Superior temporal gyrus (tissue), 1 donor: ENCODE measurements around the gene TPSD1.
"Not testable (repeated sequence)": the region's sequence is repeated elsewhere in the genome, so short reads cannot be mapped to it uniquely, and the experiment has no call there.

ENCODE experiments used
- DNase-seq: peaks from one replicate; pipeline ENCODE4 v3.0.0-alpha.2; 2016; ENCODE audit errors: extremely low spot score

TPSD1 gene

GRCh38 chr16:1220841-1221627 lies 34.8 kb upstream of the TPSD1 start:
- no peak for DNase-seq

GRCh38 chr16:1221628-1222552 lies 34.0 kb upstream of the TPSD1 start:
- DNase-seq, result peak; percentile 10

GRCh38 chr16:1222553-1223354 lies 33.1 kb upstream of the TPSD1 start:
- no peak for DNase-seq

DNA sequence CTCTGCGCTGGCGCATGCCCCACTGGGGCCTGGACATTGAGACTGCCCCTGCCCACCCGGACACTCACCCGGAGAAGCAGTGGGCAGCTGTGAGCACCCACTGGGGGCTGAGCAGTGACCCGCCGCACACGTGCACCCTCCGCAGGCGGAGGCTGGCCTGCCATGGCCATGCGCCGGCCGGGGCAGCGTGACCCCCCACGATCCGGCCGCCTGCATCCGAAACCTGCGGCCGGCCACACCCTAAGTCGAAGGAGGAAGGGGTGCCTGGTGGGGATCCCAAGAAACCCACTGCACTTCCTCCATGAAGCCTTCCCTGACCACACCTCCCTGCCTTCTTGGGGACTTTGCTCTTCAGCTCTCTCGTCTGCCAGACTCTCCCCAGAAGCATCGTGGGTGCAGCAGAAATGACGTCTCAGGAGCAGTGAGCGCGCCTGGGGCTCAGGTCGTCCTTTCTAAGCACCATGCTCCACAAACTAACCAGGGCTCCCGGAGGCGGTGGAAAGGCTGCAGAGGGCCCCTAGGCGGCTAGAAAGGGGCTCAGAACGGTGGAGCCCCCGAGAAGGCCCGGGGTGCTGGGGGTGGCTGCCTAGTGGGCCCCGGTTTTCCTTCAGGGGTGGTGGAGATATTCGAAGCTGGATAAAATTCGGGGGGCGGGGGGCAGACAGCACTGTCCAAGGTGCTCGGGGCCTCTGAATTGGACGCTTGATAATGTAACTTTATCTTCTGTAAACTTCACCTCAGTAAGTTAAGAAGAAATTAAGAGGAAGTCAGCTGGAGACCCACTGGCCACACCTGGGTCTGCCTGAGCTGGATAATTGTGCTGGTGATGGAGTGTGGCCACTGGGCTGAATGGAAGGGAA lies 32.3 kb upstream of the TPSD1 start:
- no peak for DNase-seq

DNA sequence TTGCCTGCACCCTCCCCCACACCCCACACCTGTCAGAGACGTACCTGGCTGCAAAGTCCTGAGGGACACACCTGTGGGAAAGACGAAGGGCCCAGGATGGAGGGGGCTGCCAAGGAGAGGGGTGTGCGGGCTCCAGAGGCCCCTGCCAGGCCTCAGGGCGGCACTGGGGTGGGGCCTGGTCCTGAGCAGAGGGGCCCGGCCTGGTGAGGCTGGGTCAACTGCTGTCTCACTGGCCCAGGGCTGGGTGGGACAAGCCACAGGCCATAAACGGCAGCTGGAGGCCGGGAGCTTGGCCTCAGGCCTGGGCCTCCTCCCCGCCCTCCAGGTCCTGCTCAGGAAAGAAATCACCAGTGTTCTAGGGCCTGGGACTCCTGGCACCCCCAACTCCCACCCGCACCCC lies 31.3 kb upstream of the TPSD1 start:
- no peak for DNase-seq

- no peak for DNase-seq
Measured at GRCh38 chr16:1225051-1225451, 30.8 kb upstream of the TPSD1 start, which contains the start of gene TPSG1. TSS of gene TPSG1 (minus strand) at chr16:1225268. CDS start at chr16:1225252, 16 bp downstream.

DNA sequence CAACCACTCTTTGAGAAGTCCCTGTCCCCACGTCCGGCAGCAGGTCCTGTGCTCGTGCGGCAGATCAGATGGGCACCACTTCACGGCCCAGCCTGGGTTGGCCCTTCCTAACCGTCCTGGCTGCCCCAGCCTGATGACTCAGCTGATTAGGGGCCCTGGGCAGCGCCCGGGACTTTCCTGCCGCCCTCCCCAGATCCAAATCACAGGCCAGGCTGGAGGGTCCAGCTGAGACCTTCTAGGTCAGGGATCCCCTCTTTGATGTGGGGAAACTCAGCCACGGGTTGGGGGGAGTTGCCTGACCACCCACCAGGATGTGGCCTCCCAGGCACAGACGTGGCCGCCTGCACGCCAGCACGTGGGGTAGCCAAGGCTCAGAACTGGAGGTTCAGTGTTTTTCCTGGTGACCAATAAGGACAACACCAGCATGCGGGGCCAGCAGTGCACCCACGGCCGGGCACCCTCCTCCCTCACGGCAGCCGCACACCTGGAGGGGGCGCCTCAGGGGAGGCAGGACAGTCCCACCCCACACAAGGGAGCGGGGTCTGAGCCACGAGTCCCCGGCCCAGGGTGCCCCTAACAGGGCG lies 30.0 kb upstream of the TPSD1 start:
- DNase-seq, result not testable (repeated sequence)

DNA sequence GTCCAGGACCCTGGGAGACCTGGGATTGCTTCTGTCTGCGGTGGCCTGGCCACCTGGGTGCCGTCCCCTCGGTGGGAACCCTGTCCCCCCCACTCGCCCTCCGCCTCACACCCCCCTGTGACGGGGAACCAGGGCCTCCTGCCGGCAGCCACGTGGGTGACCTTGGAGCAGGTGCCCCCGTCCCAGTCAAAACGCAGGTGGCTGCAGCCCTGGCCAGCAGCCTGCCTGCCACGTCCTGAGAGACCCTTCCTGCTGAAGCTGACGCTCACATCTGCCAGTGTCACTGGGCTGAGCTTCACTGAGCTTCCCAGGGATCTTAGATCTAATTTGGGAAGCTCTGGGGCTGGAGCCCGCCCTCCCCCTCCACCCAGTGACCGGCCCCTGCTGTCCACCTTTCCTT lies 29.2 kb upstream of the TPSD1 start:
- DNase-seq, result not testable (repeated sequence)

- not testable (repeated sequence) for DNase-seq
Measured at GRCh38 chr16:1228227-1228626, 27.6 kb upstream of the TPSD1 start.

DNA sequence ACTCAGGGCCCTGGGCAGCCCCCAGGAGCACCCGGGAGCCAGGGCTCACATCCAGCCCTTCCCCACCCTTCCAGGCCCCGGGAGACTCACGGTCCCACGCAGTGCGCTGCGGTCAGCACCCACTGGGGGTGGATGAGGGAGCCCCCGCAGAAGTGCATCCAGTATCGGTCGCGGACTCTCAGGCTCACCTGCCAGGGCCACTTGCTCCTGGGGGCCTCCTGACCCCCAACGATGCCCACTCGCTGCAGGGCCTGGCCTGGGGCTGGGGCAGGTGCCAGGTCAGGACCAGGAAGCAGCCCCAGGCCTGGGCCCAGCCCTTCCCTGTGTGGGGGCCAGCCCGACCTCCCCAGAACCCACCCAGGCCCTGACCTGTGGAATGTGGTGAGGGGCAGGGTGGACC lies 26.4 kb upstream of the TPSD1 start:
- not testable (repeated sequence) for DNase-seq

- DNase-seq, result not testable (repeated sequence)
Measured at GRCh38 chr16:1230084-1230470, 25.8 kb upstream of the TPSD1 start, which contains the start of gene TPSB2. TSS of gene TPSB2 (minus strand) at chr16:1230184. CDS start at chr16:1229951, 233 bp downstream.

DNA sequence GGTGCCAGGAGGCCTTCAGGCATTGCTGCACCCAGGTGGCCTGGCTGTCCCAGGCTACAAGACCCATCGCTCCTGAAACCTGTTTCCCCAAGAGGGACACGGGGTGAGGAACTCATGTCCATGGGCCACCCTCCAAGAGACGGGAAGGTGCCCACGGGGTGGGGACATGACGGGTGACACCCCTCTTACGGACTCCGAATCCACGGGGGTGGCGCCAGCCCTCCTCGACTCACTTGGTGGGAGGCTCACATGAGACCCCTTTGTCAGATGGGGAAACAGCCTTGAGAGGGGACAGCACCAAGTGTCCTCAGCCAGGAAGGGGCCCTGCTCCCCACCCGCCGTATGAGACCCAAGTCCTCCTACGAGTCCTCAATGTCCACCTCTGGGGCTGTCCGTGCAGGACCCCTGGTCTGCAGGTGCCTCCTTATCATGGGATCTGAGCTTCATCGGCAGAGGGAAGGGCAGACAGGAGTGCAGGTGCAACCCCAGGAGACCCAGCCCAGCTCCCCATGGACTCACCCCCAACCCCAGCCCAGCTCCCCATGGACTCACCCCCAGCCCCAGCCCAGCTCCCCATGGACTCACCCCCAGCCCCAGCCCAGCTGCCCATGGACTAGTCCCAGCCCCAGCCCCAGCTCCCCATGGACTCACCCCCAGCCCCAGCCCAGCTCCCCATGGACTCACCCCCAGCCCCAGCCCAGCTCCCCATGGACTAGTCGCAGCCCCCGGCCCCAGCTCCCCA lies 25.2 kb upstream of the TPSD1 start:
- DNase-seq, result not testable (repeated sequence)

- DNase-seq, result not testable (repeated sequence)
Measured at GRCh38 chr16:1231301-1231700, 24.6 kb upstream of the TPSD1 start.

GRCh38 chr16:1232049-1232748 lies 23.7 kb upstream of the TPSD1 start:
- not testable (repeated sequence) for DNase-seq

DNA sequence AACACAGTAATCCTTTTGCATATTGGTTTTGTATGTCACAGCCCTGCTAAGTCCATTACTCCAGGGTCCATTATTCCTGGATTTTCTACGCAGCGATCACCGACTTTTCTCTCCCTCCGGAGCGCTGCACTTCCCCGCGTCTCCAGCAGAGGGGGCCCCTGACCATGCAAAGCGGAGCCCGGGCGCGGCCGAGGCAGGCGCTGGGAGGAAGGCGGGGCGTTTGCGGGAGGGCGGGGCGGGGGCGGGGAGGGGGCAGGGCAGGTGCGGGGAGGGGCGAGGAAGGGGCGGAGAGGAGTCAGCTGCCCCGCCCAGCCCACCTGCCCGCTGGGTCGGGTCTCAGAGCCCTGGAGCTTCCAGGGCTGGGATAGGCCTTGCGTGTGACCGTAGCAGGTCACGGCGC lies 19.2 kb upstream of the TPSD1 start:
- DNase-seq, result not testable (repeated sequence)

DNA sequence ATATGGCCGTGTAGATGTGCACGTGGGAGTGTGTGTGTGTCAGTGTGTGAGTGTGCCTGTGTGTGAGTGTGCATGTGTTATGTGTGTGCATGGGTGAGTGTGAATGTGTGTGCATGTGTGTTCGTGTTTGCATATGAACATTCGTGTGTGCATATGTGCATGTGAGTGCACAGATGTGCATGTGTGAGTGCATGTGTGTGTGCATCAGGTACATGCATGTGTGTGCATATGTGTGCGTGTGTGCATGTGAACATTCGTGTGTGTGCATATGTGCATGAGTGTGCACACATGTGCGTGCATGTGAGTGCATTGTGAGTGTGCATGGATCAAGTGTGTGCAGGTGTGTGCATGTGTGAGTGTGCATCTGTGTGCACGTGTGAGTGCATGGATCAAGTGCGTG lies 17.9 kb upstream of the TPSD1 start:
- no peak for DNase-seq

DNA sequence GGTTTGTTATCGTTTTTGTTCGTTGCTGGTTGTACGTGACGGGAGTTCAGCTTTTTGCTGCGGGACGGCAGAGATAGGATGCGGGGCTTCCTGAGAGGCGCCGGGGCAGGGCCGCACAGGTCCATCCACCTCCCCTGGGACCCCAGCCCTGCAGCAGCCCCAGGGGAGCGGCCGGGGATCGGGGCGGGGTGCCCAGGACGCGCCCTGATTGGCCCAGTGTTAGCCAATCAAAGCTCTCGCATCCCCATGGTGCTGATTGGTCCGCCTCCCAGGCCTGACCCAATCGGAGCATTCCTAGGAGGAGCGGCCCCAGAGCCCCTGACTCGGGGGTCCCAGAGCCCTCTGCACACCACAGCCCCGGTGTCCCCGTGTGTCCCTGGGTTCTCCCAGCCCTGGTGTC lies 17.0 kb upstream of the TPSD1 start:
- DNase-seq, result not testable (repeated sequence)

DNA sequence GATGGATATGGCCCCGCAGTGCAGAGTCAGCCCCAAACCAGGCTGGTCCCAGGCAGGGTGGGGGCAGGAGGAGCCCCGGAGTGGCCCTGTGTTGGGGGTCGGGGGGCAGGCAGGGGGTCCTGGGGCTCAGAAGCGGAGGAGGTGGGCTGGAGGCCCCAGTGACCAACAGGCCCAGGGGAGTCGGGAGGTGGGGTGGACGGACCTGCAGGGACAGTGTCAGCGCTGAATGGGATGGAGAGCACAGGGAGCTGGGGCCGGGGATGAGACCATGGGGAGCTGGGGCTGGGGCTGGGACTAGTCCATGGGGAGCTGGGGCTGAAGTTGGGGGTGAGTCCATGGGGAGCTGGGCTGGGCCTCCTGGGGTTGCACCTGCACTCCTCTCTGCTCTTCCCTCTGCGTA lies 16.3 kb upstream of the TPSD1 start:
- DNase-seq, result not testable (repeated sequence)

DNA sequence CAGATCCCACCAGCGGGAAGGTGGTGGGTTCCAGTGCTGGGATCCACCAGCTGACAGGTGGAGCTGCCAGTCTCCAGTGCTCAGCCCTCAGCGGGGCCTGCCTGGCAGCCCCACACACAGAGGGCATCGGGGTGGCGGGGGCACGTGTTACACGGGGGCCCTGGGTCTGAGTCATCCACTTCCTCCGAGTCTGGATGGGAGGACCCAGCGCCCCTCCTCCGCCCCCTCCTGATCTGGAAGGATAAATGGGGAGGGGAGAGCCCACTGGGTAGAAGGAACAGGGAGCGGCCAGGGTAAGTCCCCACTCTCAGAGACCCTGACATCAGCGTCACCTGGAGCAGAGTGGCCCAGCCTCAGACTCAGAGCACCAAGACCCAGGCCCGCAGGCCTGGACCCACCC lies 15.4 kb upstream of the TPSD1 start, which contains the start of gene TPSAB1:
Gene TPSAB1, plus strand, starts transcription at position 270 of the 400 bp plus-strand sequence. CDS start 234 bp downstream, outside the sequence.
- not testable (repeated sequence) for DNase-seq
